Inflammatory macrophage treated with lipopolysaccharide for 4 hours (primary cell): ENCODE measurements around the gene KYAT1.

Experiments used
- DNase-seq: peaks from one replicate; pipeline ENCODE4 v3.0.0-alpha.2; 2020

The KYAT1 gene

DNA sequence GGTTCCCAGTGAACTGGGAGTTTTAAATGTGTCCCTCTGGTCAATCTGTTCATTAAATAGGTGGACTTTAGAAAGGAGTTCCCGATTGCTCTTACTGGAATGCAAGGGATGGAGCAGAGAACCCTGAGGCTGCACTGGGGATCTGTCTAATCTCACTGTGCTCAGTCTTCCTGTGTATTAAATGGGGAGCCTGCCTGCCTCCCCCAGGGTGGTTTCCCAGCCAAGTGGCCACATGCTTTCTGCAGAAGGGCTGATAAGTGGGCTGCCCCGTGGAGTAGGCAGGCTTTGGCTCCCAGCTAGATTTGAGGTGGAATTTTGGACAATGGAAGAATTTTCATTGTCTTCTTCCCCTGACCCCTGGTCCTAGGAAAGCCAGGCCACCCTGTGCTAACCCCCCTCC, 25.0 kb upstream of the KYAT1 start:
- DNase-seq: no peak

DNA sequence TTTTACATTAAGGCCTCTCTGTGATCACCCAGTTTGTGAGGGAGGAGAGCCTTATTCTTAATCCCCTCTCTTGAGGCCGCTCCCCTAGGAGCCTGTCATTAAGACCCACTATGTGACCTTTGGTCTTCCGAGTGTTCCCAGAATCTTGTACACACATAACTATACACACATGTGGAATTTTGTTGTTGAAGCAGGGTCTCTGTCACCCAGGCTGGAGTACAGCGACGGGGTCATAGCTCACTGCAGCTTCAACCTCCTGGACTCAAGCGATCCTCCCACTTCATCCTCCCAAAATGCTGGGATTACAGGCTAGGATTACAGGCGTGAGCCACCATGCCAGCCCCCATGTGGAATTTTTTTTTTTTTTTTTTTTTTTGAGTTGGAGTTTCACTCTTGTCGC, 24.2 kb upstream of the KYAT1 start:
- no peak for DNase-seq

DNA sequence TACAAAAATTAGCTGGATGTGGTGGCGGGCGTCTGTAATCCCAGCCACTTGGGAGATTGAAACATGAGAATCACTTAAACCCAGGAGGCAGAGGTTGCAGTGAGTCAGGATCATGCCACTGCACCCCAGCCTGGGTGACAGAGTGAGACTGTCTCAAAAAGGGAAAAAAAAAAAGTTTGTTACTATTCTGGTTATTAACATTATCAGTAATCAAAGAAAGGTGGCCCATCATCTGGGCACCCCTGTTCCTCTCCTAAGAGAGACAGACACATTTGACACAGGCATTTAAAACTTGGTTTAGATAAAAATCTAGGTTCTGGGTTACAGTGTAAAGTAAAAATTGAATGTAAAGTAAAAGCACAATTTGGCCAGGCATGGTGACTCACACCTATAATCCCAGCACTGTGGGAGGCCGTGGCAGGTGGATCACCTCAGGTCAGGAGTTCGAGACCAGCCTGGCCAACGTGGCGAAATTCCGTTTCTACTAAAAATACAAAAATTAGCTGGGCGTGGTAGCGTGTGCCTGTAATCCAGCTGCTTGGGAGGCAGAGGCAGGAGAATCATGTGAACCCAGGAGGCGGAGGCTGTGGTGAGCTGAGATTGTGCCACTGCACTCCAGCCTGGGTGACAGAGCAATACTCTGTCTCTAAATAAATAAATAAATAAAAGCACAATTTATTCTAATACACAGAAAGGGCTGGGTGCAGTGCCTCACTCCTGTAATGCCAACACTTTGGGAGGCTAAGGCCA, 22.3 kb upstream of the KYAT1 start:
- DNase-seq: peak; percentile 30

DNA sequence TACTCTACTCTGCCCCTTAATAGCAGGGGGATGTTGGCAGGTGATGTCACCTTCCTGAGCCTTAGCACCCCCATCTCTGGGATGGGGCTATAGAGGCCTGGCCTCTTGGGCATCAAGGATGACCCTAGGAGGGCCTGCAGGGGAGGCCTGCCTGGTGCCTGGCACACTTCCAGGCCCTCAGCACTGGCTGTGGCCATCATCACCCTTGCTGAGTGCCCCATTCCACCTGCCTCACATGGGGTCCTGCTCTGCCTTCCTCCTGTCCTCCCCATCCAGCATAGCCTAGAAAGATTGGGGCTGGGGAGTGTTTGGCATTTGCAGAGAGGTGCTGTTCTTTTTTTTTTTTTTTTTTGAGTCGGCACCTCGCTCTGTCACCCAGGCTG, 21.3 kb upstream of the KYAT1 start:
- no peak for DNase-seq

GRCh38 chr9:128902351-128903078, 20.8 kb upstream of the KYAT1 start:
- DNase-seq: no peak

DNA sequence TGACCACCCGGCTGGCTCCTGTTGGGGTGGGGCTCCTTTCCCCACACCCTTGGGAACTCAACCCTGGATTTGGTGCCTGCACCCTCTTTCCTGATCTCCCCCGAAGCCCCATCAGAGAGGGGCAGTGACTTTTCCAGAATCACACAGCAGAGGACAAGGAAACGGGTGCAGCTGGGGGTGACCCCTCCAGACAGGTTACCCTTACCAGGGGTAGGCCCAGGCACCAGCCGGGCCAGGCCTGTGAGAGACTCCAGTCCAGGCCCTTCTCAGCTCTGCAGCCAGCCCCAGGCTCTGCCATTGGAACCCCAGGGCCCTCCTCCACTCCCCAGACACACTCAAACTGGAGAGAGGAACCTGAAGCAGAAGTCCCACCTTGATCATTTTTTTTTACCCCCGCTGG, 20.1 kb upstream of the KYAT1 start:
- no peak for DNase-seq

- no peak for DNase-seq
Observed at GRCh38 chr9:128901379-128901778, 19.6 kb upstream of the KYAT1 start.

- DNase-seq: peak; percentile 27
Observed at GRCh38 chr9:128899566-128900322, 18.0 kb upstream of the KYAT1 start.

- DNase-seq: no peak
Observed at GRCh38 chr9:128898845-128899565, 17.3 kb upstream of the KYAT1 start.

- DNase-seq: no peak
Observed at GRCh38 chr9:128898382-128898781, 16.6 kb upstream of the KYAT1 start.

DNA sequence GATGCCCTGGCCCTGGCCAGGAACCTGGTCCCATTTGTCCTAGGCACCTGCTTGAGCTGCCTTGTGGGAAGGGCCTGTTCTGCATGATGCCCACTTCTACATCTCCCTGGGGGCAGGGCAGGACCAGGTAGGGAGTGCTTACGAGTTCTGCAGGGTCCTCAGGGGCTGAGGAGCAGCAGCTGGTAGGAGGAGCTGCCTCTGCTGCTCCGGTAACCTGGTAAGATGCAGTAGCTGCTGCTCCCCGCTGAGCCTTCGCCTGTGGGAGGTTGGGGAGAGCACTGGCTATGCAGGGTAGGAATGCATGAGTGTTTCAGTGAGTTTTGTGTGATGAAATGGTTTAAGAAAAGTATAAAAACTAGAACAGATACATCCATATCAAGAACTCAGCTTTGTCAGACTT, 13.8 kb upstream of the KYAT1 start:
- no peak for DNase-seq

GRCh38 chr9:128894764-128895163, 13.0 kb upstream of the KYAT1 start:
- no peak for DNase-seq

DNA sequence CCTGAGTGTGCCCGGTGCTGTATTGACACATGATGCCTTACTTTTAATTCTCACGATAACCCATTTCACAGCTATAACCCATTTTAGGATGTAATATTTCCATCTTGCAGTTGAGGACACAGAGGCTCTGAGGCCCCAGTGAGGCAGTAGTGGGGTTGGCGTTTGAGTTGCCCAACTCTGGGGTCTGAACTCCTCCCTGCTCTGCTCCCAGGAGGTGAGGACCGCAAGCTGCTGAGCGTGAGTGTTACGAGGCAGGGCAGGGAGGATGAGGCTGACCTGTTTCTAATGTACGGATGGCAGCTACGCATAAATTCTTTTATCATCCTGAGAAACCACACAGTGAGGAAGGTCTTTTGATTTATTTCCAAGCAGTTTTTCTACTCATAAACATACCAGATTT, 11.6 kb upstream of the KYAT1 start:
- DNase-seq: no peak

- DNase-seq: peak; percentile 57
Observed at GRCh38 chr9:128892221-128892921, 10.6 kb upstream of the KYAT1 start.

GRCh38 chr9:128891321-128892220, 9.8 kb upstream of the KYAT1 start:
- DNase-seq: no peak

GRCh38 chr9:128887914-128888350, 6.2 kb upstream of the KYAT1 start:
- DNase-seq: no peak

- no peak for DNase-seq
Observed at GRCh38 chr9:128887049-128887448, 5.3 kb upstream of the KYAT1 start.

DNA sequence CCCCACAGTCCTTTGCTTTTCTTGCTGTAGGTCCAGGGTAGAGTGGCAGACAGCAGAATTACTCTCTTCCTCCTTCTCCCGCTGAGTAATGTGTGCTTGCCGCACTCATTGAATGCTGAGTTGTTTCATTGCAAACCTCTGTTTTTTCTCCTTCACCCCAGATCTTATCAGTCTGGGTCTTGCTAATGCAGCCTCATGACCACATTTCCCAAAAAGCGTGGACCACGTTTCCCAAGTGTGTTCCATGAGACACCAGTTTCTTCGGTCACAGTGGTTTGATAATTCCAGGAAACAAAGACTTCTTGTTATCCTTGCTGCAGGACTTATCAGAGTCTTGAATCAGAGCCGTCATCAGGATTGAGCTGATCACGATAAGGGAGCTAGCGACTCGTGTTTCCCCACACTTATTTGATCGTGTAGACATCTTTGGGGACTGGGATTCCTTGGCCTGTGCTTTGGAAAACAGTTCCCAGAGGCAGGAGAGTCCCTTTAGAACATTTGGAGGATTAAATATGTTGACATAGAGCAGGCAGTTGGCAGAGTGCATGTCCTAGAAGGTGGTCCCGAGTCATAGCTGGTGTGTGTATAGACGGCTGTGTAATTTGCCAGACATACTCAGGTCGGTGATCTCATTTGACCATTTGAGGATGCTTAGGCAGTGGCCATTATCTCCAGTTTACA, 4.6 kb upstream of the KYAT1 start:
- no peak for DNase-seq

DNA sequence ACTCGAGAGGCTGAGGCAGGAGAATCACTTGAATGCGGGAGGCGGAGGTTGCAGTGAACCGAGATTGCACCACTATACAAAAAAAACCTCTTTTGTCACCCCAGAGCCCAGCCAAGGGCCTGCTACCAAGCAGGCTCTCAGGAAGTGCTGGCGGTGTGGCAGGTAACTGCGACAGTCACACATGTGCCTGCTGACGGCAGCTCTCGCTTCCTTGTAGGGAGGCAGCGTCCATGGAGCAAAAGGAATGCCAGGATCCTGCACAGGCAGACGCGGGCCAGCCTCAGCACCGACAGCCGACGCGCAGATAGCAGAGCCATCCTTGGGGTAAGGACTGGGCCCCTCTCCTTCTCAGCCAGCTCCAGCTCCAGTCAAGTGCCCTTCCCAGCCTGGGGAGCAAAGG, 4.0 kb upstream of the KYAT1 start:
- no peak for DNase-seq

- DNase-seq: no peak
Observed at GRCh38 chr9:128885376-128885775, 3.6 kb upstream of the KYAT1 start.

GRCh38 chr9:128884164-128884563, 2.4 kb upstream of the KYAT1 start:
- DNase-seq: no peak
